Peyer's patch (tissue), 4 donors: Measurements from ENCODE around the gene KCNJ5.

Experiments
- CTCF ChIP-seq, 6 experiments: fragments of 450-650 bp in 4 of 6; fragments of 200-600 bp in 2 of 6; sonication (generic) in 1 of 6; IDR thresholded peaks; one replicate each; pipeline ENCODE4 v1.5.1; 2017 to 2019; ENCODE audit warnings: antibody characterized with exemption in 6 of 6, mild to moderate bottlenecking in 3 of 6, moderate library complexity in 1 of 6
- POLR2A ChIP-seq, 2 donors: fragments of 450-650 bp; IDR thresholded peaks; one replicate each; pipeline ENCODE4 v1.5.1; 2017; ENCODE audit warnings: antibody characterized with exemption in 2 of 2, mild to moderate bottlenecking in 2 of 2, moderate library complexity in 2 of 2

- TF ChIP-seq CTCF (IDR thresholded peaks at IDR 0.05) (no peak), POLR2A (IDR thresholded peaks at IDR 0.05) (no peak)
Measured at GRCh38 chr11:128961645-128962044, 70.5 kb downstream of the KCNJ5 start.
